PC-3 (cell line): ENCODE measurements around the gene AADACL4. TPM values are rescaled to one million over a fixed set of nuclear protein-coding genes. Genes with fewer than 3 reads are reported as not detected.

Experiments used
- ATAC-seq: fragments of 200-7000 bp; cut with Tn5 transposase; 2 replicates; pipeline ENCODE4 v1.9.1; 2020; ENCODE audit warnings: mild to moderate bottlenecking, moderate library complexity
- BruUV-seq: library from RNA; stranded (reverse); fragments of 400-500 nt; replicated peaks from 2 replicates; lab custom pipeline; 2021; lab: Mats Ljungman, UMichigan
- CTCF ChIA-PET: fragments of 300-600 bp; sonication (Branson Sonifier 250); formaldehyde crosslinking; loops from one replicate; lab custom pipeline; 2022; ENCODE audit warnings: antibody characterized with exemption; lab: Charles Lee
- POLR2A ChIA-PET: fragments of 300-600 bp; sonication (Branson Sonifier 250); formaldehyde crosslinking; loops from one replicate; lab custom pipeline; 2022; ENCODE audit warnings: antibody characterized with exemption; ENCODE audit not compliant: unreplicated experiment; lab: Charles Lee
- DNase-seq: peaks from one replicate; pipeline ENCODE4 v3.0.0-alpha.2; 2015
- H2AFZ ChIP-seq: fragments of 300-600 bp; sonication (generic); 2 replicates; pipeline ENCODE4 v1.6.0; 2016; ENCODE audit warnings: antibody characterized with exemption, low read length
- H3F3A ChIP-seq: fragments of 300-600 bp; sonication (generic); one replicate; pipeline ENCODE4 v1.6.0; 2017; ENCODE audit warnings: antibody characterized with exemption, low read length, control low read depth, mild to moderate bottlenecking; ENCODE audit not compliant: unreplicated experiment
- H3K27ac ChIP-seq: fragments of 300-600 bp; sonication (generic); 2 replicates; pipeline ENCODE4 v1.5.1; 2016; ENCODE audit warnings: mild to moderate bottlenecking, low read length
- H3K27me3 ChIP-seq: fragments of 300-600 bp; sonication (generic); 2 replicates; pipeline ENCODE4 v1.6.1; 2016; ENCODE audit warnings: low read length, mixed read lengths
- H3K36me3 ChIP-seq: fragments of 300-600 bp; sonication (generic); 2 replicates; pipeline ENCODE4 v1.6.1; 2016; ENCODE audit warnings: low read depth, mixed run types, low read length, mixed read lengths
- H3K4me1 ChIP-seq: fragments of 300-600 bp; sonication (generic); 2 replicates; pipeline ENCODE4 v1.5.1; 2016; ENCODE audit warnings: low read length; ENCODE audit not compliant: insufficient read depth
- H3K4me2 ChIP-seq: fragments of 300-600 bp; sonication (generic); 2 replicates; pipeline ENCODE4 v1.6.0; 2016; ENCODE audit warnings: low read length
- H3K4me3 ChIP-seq: fragments of 300-600 bp; sonication (generic); 2 replicates; pipeline ENCODE4 v1.5.1; 2016; ENCODE audit warnings: mild to moderate bottlenecking, low read length, mixed read lengths
- H3K79me2 ChIP-seq: fragments of 300-600 bp; sonication (generic); 2 replicates; pipeline ENCODE4 v1.6.1; 2017; ENCODE audit warnings: low read length, mixed read lengths
- H3K9ac ChIP-seq: fragments of 300-600 bp; sonication (generic); 2 replicates; pipeline ENCODE4 v1.6.0; 2016; ENCODE audit warnings: mild to moderate bottlenecking, low read length
- H3K9me2 ChIP-seq: fragments of 300-600 bp; sonication (generic); replicated peaks from 2 replicates; pipeline ENCODE4 v1.6.1; 2016; ENCODE audit warnings: mixed run types, low read length, mixed read lengths
- H3K9me3 ChIP-seq: fragments of 300-600 bp; sonication (generic); 2 replicates; pipeline ENCODE4 v1.6.1; 2016; ENCODE audit warnings: low read length, mixed read lengths
- H4K20me1 ChIP-seq: fragments of 300-600 bp; sonication (generic); 2 replicates; pipeline ENCODE4 v1.6.1; 2016; ENCODE audit warnings: low read length, mixed read lengths
- CTCF ChIP-seq: fragments of 300-600 bp; sonication (generic); conservative IDR thresholded peaks from 2 replicates; pipeline ENCODE4 v1.5.1; 2017; ENCODE audit warnings: antibody characterized with exemption, low read depth, mild to moderate bottlenecking, low read length
- EZH2 ChIP-seq: fragments of 300-600 bp; sonication (generic); IDR thresholded peaks from one replicate; pipeline ENCODE4 v1.6.1; 2017; ENCODE audit warnings: antibody characterized with exemption, mild to moderate bottlenecking, low read length; ENCODE audit not compliant: unreplicated experiment
- EZH2phosphoT487 ChIP-seq: fragments of 300-600 bp; sonication (generic); IDR thresholded peaks from 2 replicates; pipeline ENCODE4 v1.6.1; 2018; ENCODE audit warnings: mild to moderate bottlenecking, antibody characterized with exemption, low read length, borderline replicate concordance
- intact Hi-C: fragments of 100-400 bp; cut with micrococcal nuclease; formaldehyde crosslinking; loops from 2 replicates; pipeline ENCODE4 v1.9.0; 2023
- total RNA-seq: library from RNA; depleted of rRNA; stranded (reverse); fragments of >200 nt; gene quantifications from 2 replicates; pipeline ENCODE4 v1.2.3, GENCODE V29; 2014

The AADACL4 gene
- total RNA-seq, 1 experiment from 2014 or later: not detected

GRCh38 chr1:12658531-12659453 is 14.9 kb downstream of the AADACL4 start:
- no peaks in the 10 kb centered on the region; the same call in 1 of the 2 replicates for H3K4me1 ChIP-seq
- no peaks in the 10 kb centered on the region for H4K20me1 ChIP-seq
- DNase-seq (peak; percentile 96), ATAC-seq (peak; percentile 93)
- no peaks in the 10 kb centered on the region for H3K36me3 ChIP-seq
- no peaks in the 10 kb centered on the region for H3K9me3 ChIP-seq
- no TSS peak for BruUV-seq
- TF ChIP-seq CTCF: peak; percentile 93
- no peak for TF ChIP-seq EZH2
- no peak overlapping the region for H3K27ac ChIP-seq
- no peaks in the 10 kb centered on the region for H3K9me2 ChIP-seq
- peak overlapping the region; percentile 72 for H3K4me2 ChIP-seq
- H3K79me2 ChIP-seq: no peaks in the 10 kb centered on the region
- intact Hi-C loops: loop anchor here (1.0 to 5.0 kb wide), 2 partner anchors 36 to 344 kb away; no protein-coding TSS in a partner anchor
- peak overlapping the region; percentile 76 for H2AFZ ChIP-seq
- POLR2A ChIA-PET: no interaction called here
- H3F3A ChIP-seq: no peaks in the 10 kb centered on the region
- H3K27me3 ChIP-seq: peaks cover 6% of the 10 kb centered on the region; the same call in 1 of the 2 replicates
- peak overlapping the region; percentile 37; the same call in 1 of the 2 replicates for H3K4me3 ChIP-seq
- H3K9ac ChIP-seq: no peak overlapping the region
- CTCF ChIA-PET: interaction anchor here (0.7 to 1.4 kb wide), 4 partner anchors 57 to 383 kb away, joined by 3 to 7 read pairs (median 4); no protein-coding TSS in a partner anchor

- Histone ChIP-seq H3K27ac (no peak overlapping the region), H3K27me3 (peaks cover 6% of the 10 kb centered on the region; the same call in 1 of the 2 replicates), H2AFZ (no peak overlapping the region), H3K4me3 (no peak overlapping the region), H4K20me1 (no peaks in the 10 kb centered on the region), H3K9ac (no peak overlapping the region), H3K79me2 (no peaks in the 10 kb centered on the region), H3K4me1 (no peaks in the 10 kb centered on the region; the same call in 1 of the 2 replicates), H3F3A (no peaks in the 10 kb centered on the region), H3K9me2 (no peaks in the 10 kb centered on the region), H3K4me2 (no peak overlapping the region), H3K36me3 (no peaks in the 10 kb centered on the region), H3K9me3 (no peaks in the 10 kb centered on the region)
- POLR2A ChIA-PET: no interaction called here
- ATAC-seq: no peak
- intact Hi-C loops: no loop called here
- no peak for TF ChIP-seq EZH2phosphoT487
- TF ChIP-seq CTCF: no peak
- TF ChIP-seq EZH2: no peak
- CTCF ChIA-PET: no interaction called here
- DNase-seq: no peak
- BruUV-seq: no TSS peak
Observed at GRCh38 chr1:12661606-12662219, 17.8 kb downstream of the AADACL4 start.
